ENCODE results near the gene FAM184A.
"Not testable (repeated sequence)": the region's sequence is repeated elsewhere in the genome, so short reads cannot be mapped to it uniquely, and the experiment has no call there.

- not testable (repeated sequence) for TF ChIP-seq EZH2 (IDR thresholded peaks at IDR 0.05; ENCODE audit: borderline replicate concordance, low read depth, low read length, severe bottlenecking); CTCF (IDR thresholded peaks at IDR 0.05; ENCODE audit: extremely low read depth in 1 of 2, insufficient read depth in 1 of 2, low read depth in 1 of 2, low read length in 2 of 2); POLR2A (IDR thresholded peaks at IDR 0.05; ENCODE audit: low read depth, low read length); JUN (IDR thresholded peaks at IDR 0.05; ENCODE audit: borderline replicate concordance, insufficient read depth, insufficient read length, low read depth); GATA2 (IDR thresholded peaks at IDR 0.05; ENCODE audit: insufficient read depth, insufficient read length, low read depth, low read length); MAX (IDR thresholded peaks at IDR 0.05; ENCODE audit: insufficient read depth, insufficient read length); POLR2AphosphoS5 (IDR thresholded peaks at IDR 0.05; ENCODE audit: insufficient read depth, low read depth, low read length)
Measured at GRCh38 chr6:119097815-119098361, 19.4 kb upstream of the FAM184A start.

Measured in endothelial cell of umbilical vein (primary cell).